IPS-18c (cell line): ENCODE data around the gene LARGE1.

ENCODE experiments used
- H3K4me3 ChIP-seq: 2 replicates; pipeline ENCODE4 v1.7.0; 2013; ENCODE audit warnings: low read depth, mild to moderate bottlenecking, low read length, moderate library complexity; ENCODE audit not compliant: insufficient read depth
- H3K9me3 ChIP-seq: one replicate; pipeline ENCODE4 v1.6.1; 2013; ENCODE audit warnings: mild to moderate bottlenecking, low read length, moderate library complexity; ENCODE audit not compliant: control insufficient read depth, insufficient read depth

The LARGE1 gene

DNA sequence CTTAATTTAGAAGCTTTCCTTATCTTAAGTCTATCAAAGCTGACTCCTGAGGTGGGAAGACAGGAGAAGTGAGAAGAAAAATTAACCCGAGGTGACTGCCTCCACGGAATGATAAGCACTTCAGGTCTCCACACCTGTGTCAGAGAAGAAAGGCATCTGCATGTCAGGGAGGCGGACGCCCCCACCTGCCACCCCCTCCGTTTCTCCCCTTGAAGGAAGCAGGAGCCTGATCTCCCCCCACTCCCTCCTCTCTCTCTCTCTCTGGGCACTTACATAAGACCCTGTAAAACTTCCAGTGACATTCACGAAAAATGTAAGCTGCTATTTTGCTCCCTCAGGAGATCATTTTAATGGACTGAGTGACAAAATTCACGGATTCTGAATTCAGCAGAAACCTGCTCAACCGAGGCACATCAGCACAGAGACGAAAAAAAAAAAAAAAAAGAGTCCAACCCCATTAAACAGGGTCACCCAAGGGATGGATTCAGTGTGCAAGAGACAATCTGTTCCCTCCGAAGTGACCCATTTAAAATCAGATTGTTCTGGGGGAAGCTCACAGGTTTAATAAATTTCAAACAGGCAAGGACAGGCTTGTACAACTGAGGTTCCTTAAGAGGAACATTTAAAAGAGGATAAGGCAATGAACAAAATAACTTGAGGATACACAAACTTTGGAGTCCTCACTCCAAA lies 1.5 kb downstream of the LARGE1 start:
- H3K9me3 ChIP-seq = no peaks in the 10 kb centered on the region
- H3K4me3 ChIP-seq = peak overlapping the region; percentile 83

DNA sequence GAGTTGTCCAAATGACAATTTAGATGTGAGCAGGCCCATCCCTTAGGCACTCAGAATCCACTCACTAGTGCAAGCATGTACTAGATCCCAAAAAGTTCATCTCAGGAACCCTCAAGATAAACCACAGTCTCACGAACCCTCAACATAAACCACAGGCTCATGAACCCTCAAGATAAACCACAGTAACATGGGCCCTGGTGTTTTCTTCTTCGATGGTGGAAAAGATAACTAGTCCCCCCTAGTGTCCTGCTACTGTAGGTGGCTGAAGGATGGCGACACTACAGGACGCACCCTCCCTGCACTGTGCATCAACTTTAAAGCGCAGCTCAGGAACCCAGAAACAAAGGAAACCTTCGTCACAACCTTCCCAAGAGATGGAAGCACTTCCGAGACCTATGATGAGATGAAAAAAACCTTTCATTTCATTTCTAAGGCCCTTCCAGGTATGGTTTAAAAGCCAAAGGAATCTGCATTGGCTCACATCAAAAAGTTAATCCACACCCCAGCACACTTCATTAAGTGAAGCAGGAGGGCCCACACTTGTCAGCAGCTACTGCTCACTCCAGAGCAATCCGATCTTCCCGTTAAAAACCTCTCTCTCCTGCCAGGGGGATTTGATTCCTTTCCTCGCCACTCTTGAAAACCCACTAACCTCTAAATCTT lies 2.4 kb downstream of the LARGE1 start:
- Histone ChIP-seq H3K9me3 (no peaks in the 10 kb centered on the region), H3K4me3 (peak overlapping the region; percentile 83; the same call in 1 of the 2 replicates)

DNA sequence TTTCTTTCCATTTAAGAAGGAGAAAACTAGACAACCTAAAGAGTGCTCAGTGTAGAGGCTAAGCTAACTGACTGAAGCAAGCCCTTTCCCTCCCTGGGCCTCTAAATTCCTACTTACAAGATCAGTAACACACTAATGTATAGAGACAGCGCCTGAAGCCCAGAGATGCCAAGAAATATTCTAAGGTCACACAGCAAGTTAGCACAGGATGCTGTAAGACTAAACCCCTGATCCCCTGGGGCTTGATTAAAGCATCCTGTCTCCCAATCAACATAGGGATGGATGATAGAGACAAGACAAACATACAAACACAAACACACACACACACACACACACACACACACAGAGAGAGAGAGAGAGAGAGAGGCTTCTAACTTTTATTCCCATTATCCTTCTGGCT lies 5.6 kb downstream of the LARGE1 start:
- no peaks in the 10 kb centered on the region for H3K9me3 ChIP-seq

DNA sequence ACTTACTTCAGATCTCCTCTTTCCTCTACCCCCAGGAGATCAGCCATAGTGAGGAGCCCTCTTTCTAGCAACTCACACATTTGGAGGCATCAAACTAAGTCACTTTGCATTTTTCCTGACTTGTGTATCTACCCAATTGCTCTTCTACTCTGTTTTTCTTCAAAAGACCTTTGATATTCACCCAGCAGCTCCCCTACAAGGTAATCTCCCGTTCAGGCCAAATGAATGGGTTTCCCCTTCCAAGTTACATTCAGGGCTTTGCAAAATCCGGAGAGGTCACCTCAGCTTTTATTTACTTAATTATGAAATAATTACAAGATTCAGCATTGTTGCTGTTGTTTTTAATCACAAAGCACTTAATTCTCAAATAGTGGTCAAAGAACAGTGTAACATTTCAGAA lies 6.1 kb downstream of the LARGE1 start:
- H3K9me3 ChIP-seq = no peaks in the 10 kb centered on the region
- no peak overlapping the region; the same call in 1 of the 2 replicates for H3K4me3 ChIP-seq

More for the DNA sequence above, 5.6 kb downstream of the LARGE1 start:
- H3K4me3 ChIP-seq = no peak overlapping the region; the same call in 1 of the 2 replicates

DNA sequence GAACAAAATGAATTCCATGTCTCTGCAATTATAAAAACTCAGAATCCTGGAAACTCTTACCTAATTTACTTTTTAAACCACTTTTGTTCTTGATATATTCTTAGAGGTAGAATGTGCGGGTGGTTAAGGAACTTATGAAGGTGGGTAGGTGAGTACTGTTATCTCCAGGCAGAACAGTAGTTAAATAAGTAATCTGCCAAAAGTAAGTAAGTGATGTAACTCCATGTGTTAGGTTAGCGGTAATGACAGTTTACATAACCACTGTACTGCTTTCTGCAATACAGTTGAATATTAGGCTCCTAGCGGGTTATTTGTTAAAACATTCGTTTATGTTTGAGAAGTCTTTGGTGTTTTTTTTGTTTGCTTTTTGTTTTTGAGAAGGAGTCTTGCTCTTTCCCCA lies 7.1 kb downstream of the LARGE1 start:
- no peaks in the 10 kb centered on the region for H3K9me3 ChIP-seq
- H3K4me3 ChIP-seq = no peak overlapping the region

DNA sequence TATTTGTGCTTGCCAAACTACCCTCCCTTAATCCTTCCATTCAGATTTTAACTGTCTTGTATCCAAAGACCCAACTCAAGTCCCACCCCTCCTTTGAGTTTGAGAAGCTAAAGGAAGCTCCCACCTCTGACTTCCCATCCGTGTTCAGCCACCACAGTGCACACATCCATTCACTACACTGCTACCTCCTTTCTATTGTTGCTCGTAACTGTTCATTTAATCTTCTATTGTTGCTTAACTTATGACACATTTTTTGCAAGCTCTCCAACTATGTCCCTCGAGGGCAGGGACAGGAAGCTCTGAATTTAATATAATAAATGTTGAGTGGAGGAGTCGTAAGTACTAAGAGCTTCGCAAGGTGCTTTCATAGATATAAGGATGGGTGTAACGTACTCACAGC lies 10.4 kb downstream of the LARGE1 start:
- H3K4me3 ChIP-seq = no peak overlapping the region
- H3K9me3 ChIP-seq = no peaks in the 10 kb centered on the region

DNA sequence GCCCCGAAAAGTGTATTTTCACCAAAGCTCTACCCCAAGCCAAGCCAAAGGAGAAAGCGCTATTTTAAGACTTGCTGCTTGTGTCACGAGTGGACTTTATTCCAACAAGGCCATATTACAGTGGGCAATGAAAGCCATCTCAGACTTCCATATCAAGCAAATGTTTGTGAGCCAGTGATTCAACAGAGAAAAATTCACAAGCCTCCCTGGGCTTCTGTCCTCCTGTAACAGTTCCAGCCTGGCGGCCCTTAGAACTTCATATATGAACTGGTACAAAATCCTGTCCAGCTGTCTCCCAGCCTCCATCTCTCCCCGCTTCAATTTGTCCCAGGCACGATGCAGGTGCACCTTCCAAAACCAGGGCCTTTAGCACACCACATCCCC lies 11.2 kb downstream of the LARGE1 start:
- H3K9me3 ChIP-seq = no peaks in the 10 kb centered on the region
- H3K4me3 ChIP-seq = no peak overlapping the region

DNA sequence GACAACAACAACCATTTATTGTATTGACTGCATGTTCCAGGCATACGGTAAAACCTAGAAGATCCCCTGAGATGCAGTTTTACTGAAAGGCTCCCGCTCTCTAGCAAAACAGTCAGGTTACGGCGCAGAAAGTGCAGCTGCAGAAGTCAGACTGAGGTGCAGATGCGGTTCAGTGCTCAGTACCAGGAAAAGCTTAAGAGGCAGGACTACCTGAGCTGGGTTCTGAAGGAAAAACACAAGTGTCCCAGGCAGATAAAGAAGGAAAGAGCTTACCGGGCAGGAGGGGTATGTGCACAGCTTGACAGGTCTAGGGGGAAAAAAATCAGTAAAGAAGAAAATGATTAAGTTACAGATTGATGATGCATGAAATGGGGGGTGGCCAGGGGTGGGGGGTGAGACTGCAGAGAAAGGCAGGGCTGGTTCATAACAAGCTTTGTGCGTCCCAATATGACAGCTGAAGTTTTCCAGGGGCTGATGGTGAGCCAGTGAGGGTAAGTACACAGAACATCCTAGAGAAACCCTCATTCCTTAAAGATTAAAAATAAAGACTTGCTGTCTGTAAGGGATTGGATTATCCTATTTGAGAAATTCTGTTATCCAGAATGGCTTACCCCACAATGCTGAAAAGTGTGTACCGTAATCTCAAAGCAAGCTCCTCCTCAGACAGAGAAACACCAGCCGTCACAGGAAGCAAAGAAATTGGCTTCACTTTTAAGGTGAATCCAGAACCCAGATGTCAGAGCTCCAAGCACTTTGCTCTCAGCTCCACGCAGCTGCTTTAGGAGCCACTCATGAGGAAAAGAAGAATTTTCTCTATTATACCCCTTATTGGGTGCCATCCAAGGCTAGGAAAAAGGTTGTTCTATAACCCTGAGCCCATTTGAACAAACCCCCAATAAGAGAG lies 11.9 kb downstream of the LARGE1 start:
- Histone ChIP-seq H3K4me3 (no peak overlapping the region), H3K9me3 (no peaks in the 10 kb centered on the region)

DNA sequence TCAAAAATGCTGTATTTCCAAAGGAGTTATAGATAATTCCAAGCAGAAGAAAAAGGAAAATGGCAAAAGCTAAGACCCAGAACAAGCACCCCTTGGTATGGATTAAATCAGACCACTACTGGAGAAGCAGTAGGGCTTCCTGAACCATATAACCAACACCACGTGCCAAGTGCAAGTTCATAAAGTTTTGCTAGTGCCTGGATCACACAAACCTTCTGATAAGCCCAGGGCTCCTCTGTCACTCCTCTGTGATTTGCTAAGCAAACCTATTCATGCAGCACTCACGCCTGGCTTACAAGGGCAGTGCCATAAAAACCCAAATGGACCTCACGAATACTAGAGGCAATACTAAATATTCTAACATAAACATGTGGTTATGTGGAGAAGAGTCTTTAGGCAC lies 13.3 kb downstream of the LARGE1 start:
- H3K9me3 ChIP-seq = no peaks in the 10 kb centered on the region
- H3K4me3 ChIP-seq = no peak overlapping the region

DNA sequence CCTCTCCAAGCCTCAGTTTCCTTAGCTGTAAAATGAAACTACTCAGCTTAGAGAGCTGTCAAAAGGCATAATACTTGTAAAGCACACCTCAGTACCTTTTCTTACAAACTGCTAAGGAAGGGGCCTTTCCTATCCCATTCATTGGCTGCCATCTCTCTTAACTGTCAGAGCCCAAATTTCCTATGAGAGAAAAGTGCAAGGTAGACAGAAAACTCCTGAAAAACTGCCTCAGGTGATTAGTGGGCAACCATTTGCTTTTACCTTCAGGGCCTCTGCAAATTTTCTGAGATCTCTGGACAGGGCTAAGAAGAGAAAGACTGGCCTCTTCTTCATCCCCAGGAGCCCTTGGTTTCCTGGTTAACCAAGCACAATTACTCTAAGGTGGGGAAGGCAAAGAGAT lies 13.8 kb downstream of the LARGE1 start:
- Histone ChIP-seq H3K9me3 (no peaks in the 10 kb centered on the region), H3K4me3 (no peak overlapping the region)

DNA sequence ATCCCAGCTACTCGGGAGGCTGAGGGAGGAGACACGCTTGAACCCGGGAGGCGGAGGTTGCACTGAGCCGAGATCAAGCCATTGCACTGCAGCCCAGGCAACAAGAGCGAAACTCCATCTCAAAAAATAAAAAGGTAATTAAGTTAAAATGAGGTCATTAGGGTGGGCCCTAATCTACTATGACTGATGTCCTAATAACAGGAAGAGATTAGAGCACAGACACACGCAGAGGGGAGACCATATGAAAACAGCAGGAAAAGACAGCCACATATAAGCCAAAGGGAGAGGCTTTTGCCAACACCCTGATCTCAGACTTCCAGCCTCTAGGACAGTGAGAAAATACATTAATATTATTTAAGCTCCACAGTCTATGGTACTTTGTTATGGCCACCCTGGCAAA lies 17.3 kb downstream of the LARGE1 start:
- Histone ChIP-seq H3K9me3 (no peaks in the 10 kb centered on the region), H3K4me3 (no peak overlapping the region)

DNA sequence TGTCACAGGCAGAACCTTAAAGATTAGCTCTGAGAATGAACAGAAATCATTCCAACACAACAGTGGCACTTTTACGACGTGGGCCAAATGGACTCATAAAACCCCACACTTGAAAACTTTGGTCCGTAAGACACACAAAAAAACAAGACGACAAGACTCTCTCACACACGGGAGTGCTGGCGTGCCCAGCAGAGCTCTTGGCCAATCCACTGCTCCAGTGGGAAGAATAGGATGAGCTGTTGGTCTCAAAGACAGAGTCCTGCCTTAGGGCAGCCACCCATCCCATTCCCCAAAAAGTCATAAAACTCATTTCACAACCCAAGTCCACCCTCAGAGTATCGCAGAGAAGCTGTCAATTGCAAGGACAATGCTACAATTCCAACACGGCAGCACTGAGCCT lies 18.2 kb downstream of the LARGE1 start:
- Histone ChIP-seq H3K9me3 (no peaks in the 10 kb centered on the region), H3K4me3 (no peak overlapping the region)

DNA sequence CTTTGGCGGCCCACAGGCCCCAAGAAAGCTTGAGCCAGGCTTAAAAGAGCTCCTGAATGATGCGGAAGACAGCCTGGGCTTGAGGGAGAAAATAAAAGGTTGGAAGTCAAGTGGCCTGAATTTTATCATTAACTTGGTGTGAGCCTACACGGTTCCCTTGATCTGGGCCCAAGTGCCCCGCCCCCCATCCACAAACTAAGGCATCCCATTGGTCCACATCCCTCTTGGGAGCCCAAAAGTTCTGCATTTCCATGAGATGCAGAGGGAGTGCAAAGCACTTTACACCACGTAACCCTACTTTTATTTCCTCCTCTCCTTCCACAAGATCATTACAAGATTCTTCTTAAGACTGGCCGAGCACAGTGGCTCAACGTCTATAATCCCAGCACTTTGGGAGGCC lies 22.2 kb downstream of the LARGE1 start:
- Histone ChIP-seq H3K9me3 (no peaks in the 10 kb centered on the region), H3K4me3 (no peak overlapping the region; the same call in 1 of the 2 replicates)

DNA sequence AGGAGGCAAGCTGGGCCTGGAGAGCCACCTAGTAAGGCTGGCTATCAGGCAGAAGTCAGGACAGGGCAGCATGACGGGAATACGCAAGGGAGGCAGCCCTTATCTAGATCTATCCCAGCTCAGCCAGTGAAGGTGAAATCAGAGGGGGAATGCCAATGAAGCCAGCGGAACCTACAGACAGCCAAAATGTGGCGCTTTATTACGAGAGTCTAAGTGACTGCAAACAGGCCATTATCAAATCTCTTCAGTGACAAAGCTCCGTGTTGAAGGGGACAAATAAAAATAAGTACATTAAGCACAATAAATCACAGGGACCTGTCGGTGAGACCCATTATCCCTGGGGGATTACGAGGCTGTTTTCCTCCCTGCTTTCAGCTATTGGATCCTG lies 22.8 kb downstream of the LARGE1 start:
- Histone ChIP-seq H3K4me3 (no peak overlapping the region; the same call in 1 of the 2 replicates), H3K9me3 (no peaks in the 10 kb centered on the region)

DNA sequence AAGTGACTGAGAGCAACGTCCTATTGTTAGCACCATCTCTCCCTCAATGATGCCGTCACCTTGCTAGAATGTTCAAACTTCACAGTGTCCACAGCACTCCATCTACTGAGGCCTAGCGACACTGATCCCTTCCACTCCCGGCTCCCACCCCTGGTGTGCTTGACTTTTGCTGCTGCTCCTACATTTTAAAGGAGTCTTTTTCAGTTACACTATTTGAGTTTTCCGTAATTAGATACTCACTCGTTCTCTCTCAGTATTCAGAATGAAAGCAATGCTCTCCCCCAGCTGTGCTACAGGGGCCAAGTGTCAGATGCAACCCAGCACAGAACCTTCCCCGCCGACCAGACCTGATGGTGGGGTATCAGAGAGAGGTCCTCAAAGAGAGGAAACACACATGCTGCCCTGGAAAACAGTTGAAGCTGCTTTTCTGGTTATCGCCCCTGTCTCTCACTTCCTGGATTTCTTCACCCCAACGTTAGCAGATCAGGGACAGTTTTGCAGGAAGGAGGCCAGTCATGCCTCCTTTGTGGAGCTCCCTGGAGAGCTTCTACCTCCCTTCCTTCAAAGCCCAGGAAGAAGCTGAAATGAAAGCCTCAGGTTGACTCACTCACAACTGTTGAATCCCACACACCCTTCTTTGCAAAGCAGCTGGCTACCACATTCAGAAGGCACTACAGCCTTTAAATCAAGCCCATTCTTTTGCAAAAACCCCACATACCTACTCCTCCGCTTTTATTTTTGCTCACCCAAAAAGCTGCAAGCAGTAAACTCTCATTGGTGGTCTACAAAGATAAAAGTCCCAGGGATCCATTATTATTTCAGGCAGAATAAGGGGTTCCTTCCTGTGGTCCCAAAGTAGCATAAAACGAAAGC lies 23.5 kb downstream of the LARGE1 start:
- no peak overlapping the region; the same call in 1 of the 2 replicates for H3K4me3 ChIP-seq
- H3K9me3 ChIP-seq = no peaks in the 10 kb centered on the region

DNA sequence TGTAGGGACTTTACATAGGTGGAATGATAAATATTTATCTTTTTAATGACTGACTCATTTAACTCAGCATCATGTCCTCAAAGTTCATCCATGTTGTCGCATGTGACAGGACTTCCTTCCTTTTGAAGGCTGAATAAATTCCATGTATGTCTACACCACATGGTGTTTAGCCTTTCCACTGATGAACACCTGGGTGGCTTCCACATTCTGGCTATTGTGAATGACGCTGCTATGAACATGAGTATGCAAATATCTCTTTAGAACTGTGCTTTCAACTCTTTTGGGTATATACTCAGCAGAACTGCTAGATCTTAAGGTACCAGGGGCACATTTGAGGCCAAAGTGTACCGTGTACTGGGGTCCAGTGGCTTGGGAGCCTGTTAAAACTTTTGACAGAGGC lies 24.1 kb downstream of the LARGE1 start:
- H3K4me3 ChIP-seq = no peak overlapping the region
- no peaks in the 10 kb centered on the region for H3K9me3 ChIP-seq

DNA sequence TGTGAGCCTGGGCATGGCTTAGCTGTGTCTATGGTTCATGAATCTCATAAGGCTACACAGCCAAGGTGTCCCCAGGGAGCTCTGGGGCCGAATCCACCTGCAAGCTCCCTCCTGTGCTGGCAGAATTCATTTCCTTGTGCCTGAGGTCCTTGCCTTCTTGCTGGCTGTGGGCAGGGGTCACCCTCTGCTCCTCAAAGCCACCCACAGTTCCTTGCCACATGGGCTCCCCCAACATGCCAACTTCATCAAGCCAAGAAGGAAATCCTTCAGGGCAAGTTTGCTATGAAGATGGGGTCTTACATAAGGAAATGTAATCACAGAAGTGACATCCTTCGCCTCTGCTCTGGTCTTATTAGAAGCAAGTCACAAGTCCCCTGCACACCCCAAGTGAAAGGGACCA lies 24.8 kb downstream of the LARGE1 start:
- H3K9me3 ChIP-seq = no peaks in the 10 kb centered on the region
- H3K4me3 ChIP-seq = peak overlapping the region; percentile 6; the same call in 1 of the 2 replicates
